Dendritic cell treated with granulocyte-macrophage colony-stimulating factor and Interleukin-4, amounts not matched to agents 40 ng/mL and 50 ng/mL, for 4 days (primary cell): ENCODE results near the gene HNMT.
"Not testable (repeated sequence)": the region's sequence is repeated elsewhere in the genome, so short reads cannot be mapped to it uniquely, and the experiment has no call there.

Experiments
- H3K27ac Mint-ChIP-seq: one replicate; pipeline ENCODE4 v1.8.0; 2022; ENCODE audit warnings: mild to moderate bottlenecking, mixed read lengths
- H3K27me3 Mint-ChIP-seq: one replicate; pipeline ENCODE4 v1.8.0; 2022; ENCODE audit warnings: mild to moderate bottlenecking, mixed read lengths
- H3K36me3 Mint-ChIP-seq: one replicate; pipeline ENCODE4 v1.8.0; 2022; ENCODE audit warnings: low read depth, mixed read lengths
- H3K4me1 Mint-ChIP-seq: one replicate; pipeline ENCODE4 v1.8.0; 2022; ENCODE audit warnings: low read depth, mixed read lengths
- H3K4me3 Mint-ChIP-seq: one replicate; pipeline ENCODE4 v1.8.0; 2022; ENCODE audit warnings: mild to moderate bottlenecking, moderate library complexity, mixed read lengths
- H3K9me3 Mint-ChIP-seq: one replicate; pipeline ENCODE4 v1.8.0; 2022; ENCODE audit warnings: mixed read lengths
- intact Hi-C: fragments of 100-400 bp; cut with micrococcal nuclease; formaldehyde crosslinking; loops from one replicate; pipeline ENCODE4 v1.15.0; 2022

Gene HNMT

GRCh38 chr2:137995368-137995767 lies 31.1 kb downstream of the HNMT start:
- Mint-ChIP-seq H3K36me3 (peaks cover 60% of the 10 kb centered on the region), H3K9me3 (peaks cover 72% of the 10 kb centered on the region)
- H3K4me1 Mint-ChIP-seq, intact Hi-C loops, H3K4me3 Mint-ChIP-seq, H3K27ac Mint-ChIP-seq, H3K27me3 Mint-ChIP-seq: not testable (repeated sequence)

GRCh38 chr2:137996158-137996557 lies 31.9 kb downstream of the HNMT start:
- H3K27ac Mint-ChIP-seq, intact Hi-C loops, H3K27me3 Mint-ChIP-seq, H3K4me3 Mint-ChIP-seq, H3K4me1 Mint-ChIP-seq: not testable (repeated sequence)
- peaks cover 65% of the 10 kb centered on the region for H3K9me3 Mint-ChIP-seq
- H3K36me3 Mint-ChIP-seq: peaks cover 60% of the 10 kb centered on the region

DNA sequence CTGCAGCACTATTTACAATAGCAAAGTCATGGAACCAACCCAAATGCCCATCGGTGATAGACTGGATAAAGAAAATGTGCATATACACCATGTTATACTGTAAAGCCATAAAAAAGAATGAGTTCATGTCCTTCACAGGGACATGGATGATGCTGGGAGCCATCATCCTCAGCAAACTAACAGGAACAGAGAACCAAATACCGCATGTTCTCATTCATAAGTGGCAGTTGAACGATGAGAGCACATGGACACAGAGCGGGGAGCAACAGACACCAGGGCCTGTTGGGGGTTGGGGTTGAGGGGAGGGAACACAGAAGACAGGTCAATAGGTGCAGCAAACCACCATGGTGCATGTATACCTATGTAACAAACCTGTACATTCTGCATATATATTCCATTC lies 33.5 kb downstream of the HNMT start:
- intact Hi-C loops: no loop called here
- no peak overlapping the region for H3K27ac Mint-ChIP-seq
- peaks cover 5% of the 10 kb centered on the region for H3K4me1 Mint-ChIP-seq

DNA sequence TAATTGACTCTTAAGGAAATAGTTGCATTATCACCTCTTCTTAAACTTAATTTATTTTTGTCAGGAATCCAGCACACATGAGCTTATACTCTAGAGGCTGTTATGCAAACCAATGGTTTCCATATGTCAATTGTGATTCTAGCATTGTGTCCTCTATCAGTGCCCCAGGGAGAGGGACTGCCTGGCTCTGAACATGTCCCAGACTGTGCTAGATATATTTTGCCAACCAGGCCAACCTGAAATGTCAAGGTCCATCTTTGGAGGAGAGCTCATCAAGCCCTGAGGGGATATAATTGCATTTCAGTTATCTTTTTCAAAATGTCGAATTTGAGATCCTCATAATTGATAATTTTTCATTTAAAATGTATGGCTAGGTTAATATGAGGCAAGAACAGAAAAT lies 34.2 kb downstream of the HNMT start:
- Mint-ChIP-seq H3K27ac (no peak overlapping the region), H3K9me3 (peaks cover 41% of the 10 kb centered on the region), H3K27me3 (no peaks in the 10 kb centered on the region), H3K4me1 (peaks cover 5% of the 10 kb centered on the region), H3K36me3 (peaks cover 60% of the 10 kb centered on the region), H3K4me3 (no peak overlapping the region)
- intact Hi-C loops: no loop called here

More for the DNA sequence above, 33.5 kb downstream of the HNMT start:
- peaks cover 60% of the 10 kb centered on the region for H3K36me3 Mint-ChIP-seq
- H3K9me3 Mint-ChIP-seq: peaks cover 49% of the 10 kb centered on the region
- no peaks in the 10 kb centered on the region for H3K27me3 Mint-ChIP-seq
- no peak overlapping the region for H3K4me3 Mint-ChIP-seq

DNA sequence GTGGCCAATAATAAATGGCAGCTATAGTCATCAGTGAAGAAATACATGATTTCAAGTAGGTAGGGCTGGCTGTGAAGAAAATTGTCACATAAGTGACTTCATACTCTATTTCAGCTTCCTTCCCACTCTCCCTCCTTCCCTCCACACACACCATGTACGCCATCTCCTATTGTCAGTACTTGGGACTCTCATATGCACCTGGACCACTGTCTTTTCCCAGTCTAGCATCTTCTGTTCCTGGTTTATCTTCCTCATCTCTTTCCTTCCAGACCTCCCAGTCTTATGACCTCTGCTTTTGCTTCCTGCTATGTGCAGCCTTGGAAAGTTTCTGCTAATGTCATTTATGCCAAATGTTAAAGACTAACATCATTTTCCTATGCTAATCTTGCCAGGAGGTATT lies 35.0 kb downstream of the HNMT start:
- Mint-ChIP-seq H3K27ac (no peak overlapping the region), H3K4me1 (peaks cover 5% of the 10 kb centered on the region), H3K4me3 (no peak overlapping the region), H3K27me3 (no peaks in the 10 kb centered on the region), H3K36me3 (peaks cover 60% of the 10 kb centered on the region), H3K9me3 (peaks cover 33% of the 10 kb centered on the region)
- intact Hi-C loops: no loop called here

DNA sequence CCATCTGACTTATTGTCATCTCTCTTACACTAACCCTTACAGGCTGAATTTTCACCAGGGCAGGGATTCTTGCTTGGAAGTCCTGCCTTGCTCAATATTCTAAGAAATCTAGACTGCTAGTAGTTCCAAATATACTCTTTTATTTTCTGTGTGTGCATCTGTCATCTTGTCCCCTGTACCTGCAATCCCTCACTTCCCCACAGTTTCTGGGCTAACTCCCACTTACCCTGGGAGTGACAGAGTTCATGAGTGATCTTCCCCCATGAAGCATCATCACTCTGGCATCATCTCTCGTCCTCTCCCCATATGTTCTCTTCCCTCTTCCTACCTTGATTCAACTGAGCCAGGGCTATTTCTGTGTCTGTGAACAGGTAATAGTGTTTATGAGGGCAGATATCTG lies 35.7 kb downstream of the HNMT start:
- H3K9me3 Mint-ChIP-seq: peaks cover 26% of the 10 kb centered on the region
- intact Hi-C loops: no loop called here
- H3K27me3 Mint-ChIP-seq: no peaks in the 10 kb centered on the region
- no peak overlapping the region for H3K4me3 Mint-ChIP-seq
- H3K27ac Mint-ChIP-seq: peak overlapping the region; percentile 8
- peaks cover 5% of the 10 kb centered on the region for H3K4me1 Mint-ChIP-seq
- peaks cover 63% of the 10 kb centered on the region for H3K36me3 Mint-ChIP-seq

GRCh38 chr2:138000796-138001195 lies 36.5 kb downstream of the HNMT start:
- peaks cover 5% of the 10 kb centered on the region for H3K4me1 Mint-ChIP-seq
- no peak overlapping the region for H3K27ac Mint-ChIP-seq
- H3K9me3 Mint-ChIP-seq: peaks cover 18% of the 10 kb centered on the region
- intact Hi-C loops: no loop called here
- no peaks in the 10 kb centered on the region for H3K27me3 Mint-ChIP-seq
- H3K36me3 Mint-ChIP-seq: peaks cover 68% of the 10 kb centered on the region
- no peak overlapping the region for H3K4me3 Mint-ChIP-seq

DNA sequence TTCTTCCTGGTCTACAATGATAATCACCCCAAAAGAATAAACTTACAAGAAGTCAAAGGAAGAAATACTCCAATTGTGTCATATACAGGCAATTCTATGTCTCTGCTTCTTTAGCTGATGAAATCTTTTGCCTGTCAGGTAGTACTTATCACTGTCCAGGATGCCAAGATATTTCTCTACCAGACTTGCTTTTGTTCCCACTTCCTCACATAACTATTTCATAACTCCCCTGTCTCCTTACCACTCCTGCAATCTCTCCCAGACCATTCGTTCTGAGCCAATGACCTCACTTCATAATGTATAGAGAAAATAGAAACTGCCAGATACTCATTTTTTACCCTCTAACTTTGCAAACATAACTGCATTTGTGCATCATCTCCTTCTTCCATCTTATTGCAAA lies 39.1 kb downstream of the HNMT start:
- intact Hi-C loops: no loop called here
- peaks cover 10% of the 10 kb centered on the region for H3K9me3 Mint-ChIP-seq
- H3K4me1 Mint-ChIP-seq: peaks cover 5% of the 10 kb centered on the region
- no peak overlapping the region for H3K27ac Mint-ChIP-seq
- peaks cover 81% of the 10 kb centered on the region for H3K36me3 Mint-ChIP-seq
- no peak overlapping the region for H3K4me3 Mint-ChIP-seq
- no peaks in the 10 kb centered on the region for H3K27me3 Mint-ChIP-seq

DNA sequence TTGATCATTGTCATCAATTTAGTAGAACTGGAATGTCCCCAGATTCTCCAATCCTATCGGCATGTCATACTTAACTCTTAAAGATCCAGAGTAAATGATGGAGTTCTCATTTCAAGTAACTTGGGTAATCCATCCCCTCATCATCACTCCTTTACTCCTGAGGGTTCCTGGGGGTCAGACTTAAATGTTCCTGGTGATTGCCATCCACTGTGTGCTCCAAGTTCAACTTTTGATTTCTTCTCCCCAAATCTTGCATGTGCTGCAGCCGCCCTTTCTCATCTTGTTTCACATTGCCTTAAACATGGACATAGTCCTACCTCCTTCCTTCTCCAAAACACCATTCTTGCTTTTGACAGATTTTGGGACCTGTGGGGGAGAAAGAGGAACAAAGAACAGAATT lies 43.2 kb downstream of the HNMT start:
- intact Hi-C loops: no loop called here
- Mint-ChIP-seq H3K27me3 (no peaks in the 10 kb centered on the region), H3K4me3 (no peak overlapping the region), H3K4me1 (no peaks in the 10 kb centered on the region), H3K27ac (no peak overlapping the region), H3K9me3 (peaks cover 10% of the 10 kb centered on the region), H3K36me3 (peaks cover 87% of the 10 kb centered on the region)

- Mint-ChIP-seq H3K4me3 (no peak overlapping the region), H3K27me3 (no peaks in the 10 kb centered on the region), H3K27ac (no peak overlapping the region), H3K4me1 (no peaks in the 10 kb centered on the region), H3K36me3 (peaks cover 65% of the 10 kb centered on the region), H3K9me3 (peaks cover 10% of the 10 kb centered on the region)
- intact Hi-C loops: no loop called here
Measured at GRCh38 chr2:138009622-138010021, 45.3 kb downstream of the HNMT start.

DNA sequence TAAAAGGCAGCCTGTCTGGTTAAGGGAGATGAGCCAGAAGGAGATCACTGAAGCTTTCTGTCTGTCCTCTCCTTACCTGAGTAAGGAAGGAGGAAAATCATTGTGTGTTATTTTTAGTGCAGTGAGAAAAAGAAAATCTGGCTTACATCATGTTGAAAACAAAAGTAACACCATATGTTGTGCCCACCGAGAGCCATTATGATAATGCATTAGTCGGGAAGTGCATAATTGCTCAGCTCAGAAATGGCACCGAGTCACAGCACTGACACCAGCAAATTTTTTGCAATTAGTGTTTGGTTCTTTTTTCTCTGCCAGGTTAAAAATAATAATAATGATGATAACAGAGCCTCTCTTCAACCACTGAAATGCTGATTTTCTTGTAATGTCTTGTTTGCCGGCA lies 46.6 kb downstream of the HNMT start:
- Mint-ChIP-seq H3K4me1 (no peaks in the 10 kb centered on the region), H3K36me3 (peaks cover 64% of the 10 kb centered on the region), H3K9me3 (peaks cover 10% of the 10 kb centered on the region), H3K27me3 (no peaks in the 10 kb centered on the region), H3K27ac (no peak overlapping the region), H3K4me3 (no peak overlapping the region)
- intact Hi-C loops: no loop called here

- peaks cover 64% of the 10 kb centered on the region for H3K36me3 Mint-ChIP-seq
- intact Hi-C loops: no loop called here
- no peaks in the 10 kb centered on the region for H3K4me1 Mint-ChIP-seq
- no peak overlapping the region for H3K27ac Mint-ChIP-seq
- peaks cover 10% of the 10 kb centered on the region for H3K9me3 Mint-ChIP-seq
- no peak overlapping the region for H3K4me3 Mint-ChIP-seq
- H3K27me3 Mint-ChIP-seq: no peaks in the 10 kb centered on the region
Measured at GRCh38 chr2:138012082-138012481, 47.8 kb downstream of the HNMT start.

GRCh38 chr2:138012968-138013367 lies 48.7 kb downstream of the HNMT start:
- no peak overlapping the region for H3K4me3 Mint-ChIP-seq
- peaks cover 62% of the 10 kb centered on the region for H3K36me3 Mint-ChIP-seq
- no peak overlapping the region for H3K27ac Mint-ChIP-seq
- H3K27me3 Mint-ChIP-seq: no peaks in the 10 kb centered on the region
- H3K9me3 Mint-ChIP-seq: peaks cover 3% of the 10 kb centered on the region
- H3K4me1 Mint-ChIP-seq: no peaks in the 10 kb centered on the region
- intact Hi-C loops: no loop called here

DNA sequence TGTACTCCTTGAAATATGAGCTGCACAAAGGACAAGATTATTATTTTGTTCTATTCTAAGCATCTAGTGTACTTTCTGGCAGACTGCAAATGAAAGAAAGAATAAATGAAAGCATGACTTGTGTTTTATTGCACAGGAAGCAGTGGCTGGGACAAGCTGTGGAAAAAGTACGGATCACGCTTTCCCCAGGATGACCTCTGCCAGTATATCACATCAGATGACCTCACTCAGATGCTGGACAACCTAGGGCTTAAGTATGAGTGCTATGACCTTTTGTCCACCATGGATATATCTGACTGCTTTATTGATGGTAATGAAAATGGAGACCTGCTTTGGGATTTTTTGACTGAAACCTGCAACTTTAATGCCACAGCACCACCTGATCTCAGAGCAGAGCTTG lies 49.4 kb downstream of the HNMT start:
- intact Hi-C loops: no loop called here
- Mint-ChIP-seq H3K9me3 (no peaks in the 10 kb centered on the region), H3K27ac (no peak overlapping the region), H3K27me3 (no peaks in the 10 kb centered on the region), H3K4me1 (no peaks in the 10 kb centered on the region), H3K4me3 (no peak overlapping the region), H3K36me3 (peaks cover 59% of the 10 kb centered on the region)

DNA sequence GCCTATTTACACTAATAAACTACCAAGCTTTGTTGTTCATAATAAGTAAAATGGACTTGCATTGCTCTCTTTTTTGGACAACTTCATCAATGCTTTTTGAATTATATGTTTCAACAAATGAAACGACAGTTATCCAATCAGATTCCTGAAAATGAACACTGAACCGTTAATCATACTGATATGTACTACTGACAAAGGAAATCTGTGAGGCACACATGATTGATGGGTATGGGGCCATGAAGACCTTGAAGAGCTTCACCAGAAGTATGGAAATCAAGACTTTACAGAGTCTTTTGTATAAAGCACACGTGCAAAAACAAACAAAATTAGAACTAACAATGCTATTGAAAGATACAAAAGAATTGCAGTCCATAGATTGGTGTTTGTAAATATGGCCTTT lies 51.2 kb downstream of the HNMT start:
- intact Hi-C loops: no loop called here
- peaks cover 42% of the 10 kb centered on the region for H3K36me3 Mint-ChIP-seq
- no peaks in the 10 kb centered on the region for H3K4me1 Mint-ChIP-seq
- H3K27me3 Mint-ChIP-seq: no peaks in the 10 kb centered on the region
- no peak overlapping the region for H3K27ac Mint-ChIP-seq
- no peaks in the 10 kb centered on the region for H3K9me3 Mint-ChIP-seq
- no peak overlapping the region for H3K4me3 Mint-ChIP-seq
